ENCODE measurements around the gene ALKBH5. TPM values are rescaled to one million over a fixed set of nuclear protein-coding genes. Genes with fewer than 3 reads are reported as not detected.

The ALKBH5 gene
- total RNA-seq, 4 donors from 2014 or later = 67.1 to 92.7 (median 73.2) TPM

- peak overlapping the region; percentile 5 for H3K27ac ChIP-seq
- no peaks in the 10 kb centered on the region for H3K27me3 ChIP-seq
- no peak overlapping the region for H3K4me3 ChIP-seq
- DNase-seq (ENCODE audit: low spot score in 2 of 2) = no peak
- no peaks in the 10 kb centered on the region for H3K9me3 ChIP-seq
- H3K4me1 ChIP-seq = peaks cover 75% of the 10 kb centered on the region
- peaks cover 14% of the 10 kb centered on the region for H3K36me3 ChIP-seq
- 49% methylated on average over 3 of the region's 3 CpGs for WGBS
- TF ChIP-seq POLR2A (IDR thresholded peaks at IDR 0.05) (no peak), EP300 (IDR thresholded peaks at IDR 0.05) (no peak), POLR2AphosphoS5 (IDR thresholded peaks at IDR 0.05) (no peak), CTCF (IDR thresholded peaks at IDR 0.05) (no peak)
Observed at GRCh38 chr17:18190628-18191235, 7.1 kb downstream of the ALKBH5 start.

GRCh38 chr17:18191236-18191667 lies 7.6 kb downstream of the ALKBH5 start:
- no peak for DNase-seq (ENCODE audit: low spot score in 2 of 2)
- no peak overlapping the region for H3K4me3 ChIP-seq
- TF ChIP-seq CTCF (IDR thresholded peaks at IDR 0.05) (no peak), EP300 (IDR thresholded peaks at IDR 0.05) (no peak), POLR2AphosphoS5 (IDR thresholded peaks at IDR 0.05) (no peak), POLR2A (IDR thresholded peaks at IDR 0.05) (no peak)
- H3K27me3 ChIP-seq = no peaks in the 10 kb centered on the region
- no peaks in the 10 kb centered on the region for H3K9me3 ChIP-seq
- peaks cover 70% of the 10 kb centered on the region for H3K4me1 ChIP-seq
- 59% methylated on average over 3 of the region's 3 CpGs for WGBS
- peak overlapping the region; percentile 17 for H3K27ac ChIP-seq
- H3K36me3 ChIP-seq = peaks cover 20% of the 10 kb centered on the region

GRCh38 chr17:18191967-18192366 lies 8.3 kb downstream of the ALKBH5 start:
- TF ChIP-seq POLR2AphosphoS5 (IDR thresholded peaks at IDR 0.05) = no peak
- no peak for TF ChIP-seq POLR2A (IDR thresholded peaks at IDR 0.05)
- TF ChIP-seq CTCF (IDR thresholded peaks at IDR 0.05) = no peak
- TF ChIP-seq EP300 (IDR thresholded peaks at IDR 0.05) = no peak
- Histone ChIP-seq H3K27ac (peak overlapping the region; percentile 17), H3K4me1 (peaks cover 64% of the 10 kb centered on the region)

GRCh38 chr17:18194394-18194793 lies 10.8 kb downstream of the ALKBH5 start:
- Histone ChIP-seq H3K9me3 (no peaks in the 10 kb centered on the region), H3K27ac (no peak overlapping the region), H3K27me3 (no peaks in the 10 kb centered on the region), H3K4me1 (peaks cover 59% of the 10 kb centered on the region), H3K36me3 (peaks cover 46% of the 10 kb centered on the region), H3K4me3 (no peak overlapping the region)
- no peak for DNase-seq (ENCODE audit: low spot score in 2 of 2)
- TF ChIP-seq POLR2A (IDR thresholded peaks at IDR 0.05) (no peak), CTCF (IDR thresholded peaks at IDR 0.05) (no peak), POLR2AphosphoS5 (IDR thresholded peaks at IDR 0.05) (no peak), EP300 (IDR thresholded peaks at IDR 0.05) (no peak)
- WGBS = 82% methylated on average over 4 of the region's 4 CpGs

More at GRCh38 chr17:18191967-18192366, 8.3 kb downstream of the ALKBH5 start:
- 85% methylated on average over 2 of the region's 2 CpGs for WGBS
- Histone ChIP-seq H3K36me3 (peaks cover 27% of the 10 kb centered on the region), H3K27me3 (no peaks in the 10 kb centered on the region), H3K4me3 (no peak overlapping the region), H3K9me3 (no peaks in the 10 kb centered on the region)
- DNase-seq (ENCODE audit: low spot score in 2 of 2) = no peak

- Histone ChIP-seq H3K36me3 (peaks cover 46% of the 10 kb centered on the region), H3K27me3 (no peaks in the 10 kb centered on the region), H3K27ac (no peak overlapping the region), H3K4me3 (no peak overlapping the region), H3K4me1 (peaks cover 55% of the 10 kb centered on the region), H3K9me3 (no peaks in the 10 kb centered on the region)
- 57% methylated on average over 4 of the region's 4 CpGs for WGBS
- TF ChIP-seq POLR2AphosphoS5 (IDR thresholded peaks at IDR 0.05) (no peak), POLR2A (IDR thresholded peaks at IDR 0.05) (no peak), EP300 (IDR thresholded peaks at IDR 0.05) (no peak), CTCF (IDR thresholded peaks at IDR 0.05) (no peak)
- no peak for DNase-seq (ENCODE audit: low spot score in 2 of 2)
Observed at GRCh38 chr17:18194804-18195203, 11.2 kb downstream of the ALKBH5 start.
